SK-N-MC (cell line): ENCODE measurements around the gene LEAP2.

Source experiments
- EZH2 ChIP-seq: fragments of 200-600 bp; sonication (generic); IDR thresholded peaks from one replicate; pipeline ENCODE4 v1.6.1; 2017; ENCODE audit warnings: antibody characterized with exemption
- FOXP2 ChIP-seq: optimal IDR thresholded peaks from 2 replicates; pipeline ENCODE3; 2011; ENCODE audit warnings: mild to moderate bottlenecking, moderate library complexity; ENCODE audit not compliant: insufficient read depth; ENCODE audit errors: extremely low read length, control extremely low read depth
- POLR2AphosphoS5 ChIP-seq: IDR thresholded peaks from 2 replicates; pipeline ENCODE4 v1.6.1; 2012; ENCODE audit warnings: mild to moderate bottlenecking, low read depth, low read length, borderline replicate concordance

GRCh38 chr5:132831095-132831860 is 42.2 kb upstream of the LEAP2 start:
- TF ChIP-seq EZH2 (no peak), POLR2AphosphoS5 (no peak), FOXP2 (no peak)
